Body of pancreas (tissue), 4 donors: ENCODE results near the gene FURIN. TPM values are rescaled to one million over a fixed set of nuclear protein-coding genes. Genes with fewer than 3 reads are reported as not detected.
"Not testable (repeated sequence)": the region's sequence is repeated elsewhere in the genome, so short reads cannot be mapped to it uniquely, and the experiment has no call there.

Experiments used
- ATAC-seq: fragments of 150-250 bp; one replicate; pipeline ENCODE4 v1.9.1; 2016
- DNase-seq, 4 donors: peaks; one replicate each; pipeline ENCODE4 v3.0.0-alpha.2; 2019
- H3K27ac ChIP-seq, 4 donors: fragments of 200-600 bp; sonication (generic); 1 replicate in 3 of 4; 2 replicates in 1 of 4; pipeline versions ENCODE4 v1.5.1 to v1.6.1; 2016 to 2019; ENCODE audit warnings: mild to moderate bottlenecking in 1 of 4, mixed read lengths in 1 of 4, moderate library complexity in 1 of 4
- H3K27me3 ChIP-seq, 2 donors: fragments of 200-600 bp; sonication (generic); one replicate each; pipeline ENCODE4 v1.6.0; 2016; ENCODE audit warnings: mild to moderate bottlenecking in 1 of 2
- H3K36me3 ChIP-seq, 2 donors: fragments of 200-600 bp; sonication (generic); replicated peaks in 1 of 2; 2 replicates each; pipeline ENCODE4 v1.5.1; 2016; ENCODE audit warnings: low read depth in 2 of 2; ENCODE audit not compliant: insufficient read depth in 1 of 2
- H3K4me1 ChIP-seq: fragments of 200-600 bp; sonication (generic); one replicate; pipeline ENCODE4 v1.6.0; 2016
- H3K4me3 ChIP-seq, 2 donors: fragments of 200-600 bp; sonication (generic); 1 replicate in 1 of 2; 2 replicates in 1 of 2; pipeline ENCODE4 v1.5.1; 2016 to 2019
- H3K9me3 ChIP-seq, 3 donors: fragments of 200-600 bp; sonication (generic); 1 replicate in 2 of 3; 2 replicates in 1 of 3; pipeline ENCODE4 v1.5.1; 2016
- CTCF ChIP-seq, 7 experiments: fragments of 450-650 bp in 4 of 7; fragments of 200-600 bp in 3 of 7; sonication (generic) in 3 of 7; IDR thresholded peaks; one replicate each; pipeline ENCODE4 v1.5.1; 2016 to 2019; ENCODE audit warnings: antibody characterized with exemption in 7 of 7
- POLR2A ChIP-seq, 3 donors: fragments of 450-650 bp; IDR thresholded peaks; one replicate each; pipeline ENCODE4 v1.6.1; 2016; ENCODE audit warnings: antibody characterized with exemption in 3 of 3, mild to moderate bottlenecking in 2 of 3
- WGBS, 2 donors: methylation state at CpG; one replicate each; pipeline ENCODE4 v1.1.5; 2017; 5-methylcytosine and 5-hydroxymethylcytosine counted together
- intact Hi-C: fragments of 100-400 bp; cut with DNase I; formaldehyde crosslinking; loops from one replicate; pipeline ENCODE4 v1.15.1; 2023
- total RNA-seq, 2 donors: library from RNA; depleted of rRNA; stranded (reverse); fragments of >200 nt; gene quantifications; one replicate each; pipeline ENCODE4 v1.1.0, GENCODE V29; 2016

Gene FURIN
- total RNA-seq, 2 donors from 2014 or later = 88.0 to 112 TPM

GRCh38 chr15:90892498-90893174 is 24.2 kb downstream of the FURIN start:
- no peaks in the 10 kb centered on the region for H3K36me3 ChIP-seq
- no peak overlapping the region for H3K4me3 ChIP-seq
- ATAC-seq (no peak), DNase-seq (no peak)
- no peak for TF ChIP-seq POLR2A (IDR thresholded peaks at IDR 0.05)
- no peaks in the 10 kb centered on the region for H3K27me3 ChIP-seq
- H3K27ac ChIP-seq = no peak overlapping the region
- WGBS, 2 donors = 86 to 88% methylated on average over 21 to 27 of the region's 29 CpGs
- H3K4me1 ChIP-seq = no peaks in the 10 kb centered on the region
- no peaks in the 10 kb centered on the region for H3K9me3 ChIP-seq
- intact Hi-C loops = no loop called here

DNA sequence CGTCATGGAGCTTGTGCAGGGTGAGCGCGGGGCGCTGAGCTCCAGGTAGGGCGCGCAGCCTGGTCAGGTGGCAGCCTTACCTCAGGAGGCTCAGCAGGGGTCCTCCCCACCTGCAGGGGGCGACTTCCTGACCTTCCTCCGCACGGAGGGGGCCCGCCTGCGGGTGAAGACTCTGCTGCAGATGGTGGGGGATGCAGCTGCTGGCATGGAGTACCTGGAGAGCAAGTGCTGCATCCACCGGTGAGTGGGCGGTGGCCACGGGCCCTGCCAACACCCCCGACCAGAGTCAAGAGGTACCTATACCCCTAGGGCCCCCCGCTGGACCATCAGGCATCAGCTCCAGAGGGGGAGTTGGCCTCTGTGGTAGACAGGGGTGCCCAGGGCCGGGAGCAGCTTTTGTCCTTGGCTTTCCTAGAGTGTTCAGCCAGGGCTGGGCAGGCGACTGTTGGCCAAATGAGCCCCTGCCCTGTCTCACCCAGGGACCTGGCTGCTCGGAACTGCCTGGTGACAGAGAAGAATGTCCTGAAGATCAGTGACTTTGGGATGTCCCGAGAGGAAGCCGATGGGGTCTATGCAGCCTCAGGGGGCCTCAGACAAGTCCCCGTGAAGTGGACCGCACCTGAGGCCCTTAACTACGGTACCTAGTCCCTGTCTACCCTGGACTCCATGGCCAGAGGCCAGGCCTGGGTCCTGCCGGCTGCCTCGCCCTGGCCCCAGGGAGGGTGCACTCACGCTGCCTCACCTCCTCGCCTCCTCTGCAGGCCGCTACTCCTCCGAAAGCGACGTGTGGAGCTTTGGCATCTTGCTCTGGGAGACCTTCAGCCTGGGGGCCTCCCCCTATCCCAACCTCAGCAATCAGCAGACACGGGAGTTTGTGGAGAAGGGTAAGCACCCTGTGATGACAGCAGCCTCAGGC is 25.0 kb downstream of the FURIN start:
- H3K27me3 ChIP-seq = no peaks in the 10 kb centered on the region
- H3K9me3 ChIP-seq = no peaks in the 10 kb centered on the region
- H3K4me3 ChIP-seq = no peak overlapping the region
- no peak overlapping the region for H3K27ac ChIP-seq
- no peaks in the 10 kb centered on the region for H3K4me1 ChIP-seq
- H3K36me3 ChIP-seq = no peaks in the 10 kb centered on the region
- ATAC-seq = no peak
- TF ChIP-seq CTCF (IDR thresholded peaks at IDR 0.05) = peak in 1 of 7 experiments; percentile 4
- TF ChIP-seq POLR2A (IDR thresholded peaks at IDR 0.05) = no peak
- no peak for DNase-seq
- 86 to 90% methylated on average over 19 to 20 of the region's 33 CpGs for WGBS, 2 donors
- intact Hi-C loops = no loop called here

GRCh38 chr15:90895571-90896117 is 27.3 kb downstream of the FURIN start:
- TF ChIP-seq POLR2A (IDR thresholded peaks at IDR 0.05) (no peak), CTCF (IDR thresholded peaks at IDR 0.05) (no peak)
- ATAC-seq = no peak
- WGBS, 2 donors = 86% methylated on average over 6 to 10 of the region's 10 CpGs
- Histone ChIP-seq H3K4me1 (no peaks in the 10 kb centered on the region), H3K4me3 (no peak overlapping the region), H3K36me3 (no peaks in the 10 kb centered on the region), H3K27me3 (no peaks in the 10 kb centered on the region), H3K9me3 (no peaks in the 10 kb centered on the region), H3K27ac (no peak overlapping the region)
- DNase-seq = no peak
- intact Hi-C loops = no loop called here

DNA sequence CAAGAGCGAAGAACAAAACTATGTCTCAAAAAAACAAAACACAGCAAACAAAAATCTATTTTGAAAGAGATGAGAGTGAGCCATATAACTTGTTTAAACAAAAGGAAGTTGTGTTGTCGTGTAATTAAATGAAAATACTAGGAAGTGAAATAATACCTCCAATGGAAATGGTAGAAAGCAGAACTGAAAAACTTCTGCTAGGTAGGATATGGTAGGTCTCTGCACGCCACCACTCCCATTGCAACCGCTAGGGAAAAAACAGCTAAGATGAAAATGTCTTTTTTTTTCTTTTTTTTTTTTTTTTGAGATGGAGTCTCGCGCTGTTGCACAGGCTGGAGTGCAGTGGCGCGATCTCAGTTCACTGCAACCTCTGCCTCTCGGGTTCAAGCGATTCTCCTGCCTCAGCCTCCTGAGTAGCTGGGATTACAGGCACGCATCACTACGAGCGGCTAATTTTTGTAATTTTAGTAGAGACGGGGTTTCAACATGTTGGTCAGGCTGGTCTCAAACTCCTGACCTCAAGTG is 28.8 kb downstream of the FURIN start:
- H3K9me3 ChIP-seq, DNase-seq, H3K27ac ChIP-seq, H3K36me3 ChIP-seq, H3K27me3 ChIP-seq, H3K4me1 ChIP-seq, ATAC-seq, H3K4me3 ChIP-seq, intact Hi-C loops: not testable (repeated sequence)
- 86 to 88% methylated on average over 14 of the region's 14 CpGs for WGBS, 2 donors

DNA sequence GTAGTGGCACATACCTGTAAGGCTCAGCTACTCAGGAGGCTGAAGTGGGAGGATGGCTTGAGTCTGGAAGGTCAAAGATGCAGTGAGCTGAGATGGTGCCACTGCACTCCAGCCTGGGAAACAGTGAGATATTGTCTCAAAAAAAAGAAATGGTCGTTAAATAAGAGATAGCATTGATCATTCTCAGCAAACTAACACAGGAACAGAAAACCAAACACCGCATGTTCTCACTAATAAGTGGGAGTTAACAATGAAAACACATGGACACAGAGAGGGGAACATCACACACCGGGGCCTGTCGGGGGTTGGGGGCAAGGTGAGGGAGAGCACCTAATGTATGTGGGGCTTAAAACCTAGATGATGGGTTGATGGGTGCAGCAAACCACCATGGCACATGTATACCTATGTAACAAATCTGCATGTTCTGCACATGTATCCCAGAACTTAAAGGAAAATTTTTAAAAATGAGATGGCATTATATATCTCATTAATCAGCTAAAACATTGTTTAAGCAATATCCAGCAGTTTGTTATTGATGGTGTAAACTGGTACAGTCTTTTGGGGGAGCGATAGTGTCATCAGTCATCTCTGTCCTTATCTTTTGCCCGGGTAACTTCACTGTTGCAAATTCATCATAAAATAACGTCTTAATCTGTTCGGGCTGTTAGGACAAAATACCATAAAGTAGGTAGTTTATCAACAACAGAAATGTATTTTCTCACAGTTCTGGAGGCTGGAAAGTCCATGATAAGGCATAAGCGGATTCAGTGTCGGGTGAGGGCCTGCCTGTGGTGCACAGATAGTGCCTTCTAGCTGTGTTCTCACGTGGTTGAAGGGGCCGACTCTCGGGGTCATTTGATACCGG is 33.0 kb downstream of the FURIN start:
- 35 to 36% methylated on average over 14 of the region's 14 CpGs for WGBS, 2 donors
- intact Hi-C loops = no loop called here

More for the DNA sequence above, 33.0 kb downstream of the FURIN start:
- H3K4me1 ChIP-seq = peaks cover 42% of the 10 kb centered on the region
- H3K9me3 ChIP-seq = no peaks in the 10 kb centered on the region
- no peak overlapping the region for H3K4me3 ChIP-seq
- H3K27ac ChIP-seq = peak overlapping the region; percentile 92 to 96 (median 94)
- DNase-seq (no peak), ATAC-seq (no peak)
- H3K36me3 ChIP-seq = no peaks in the 10 kb centered on the region
- H3K27me3 ChIP-seq = no peaks in the 10 kb centered on the region
- TF ChIP-seq POLR2A (IDR thresholded peaks at IDR 0.05) (no peak), CTCF (IDR thresholded peaks at IDR 0.05) (no peak)
